GM12878 (cell line): Measurements from ENCODE around the gene CALHM3. TPM values are rescaled to one million over a fixed set of nuclear protein-coding genes. Genes with fewer than 3 reads are reported as not detected.

Experiments used
- BHLHE40 ChIP-seq, 2 experiments: fragments of 450-650 bp in 1 of 2; IDR thresholded peaks; 2 replicates each; pipeline ENCODE4 v1.6.1; 2011 to 2017; ENCODE audit warnings: low read depth in 2 of 2, borderline replicate concordance in 1 of 2, improper control_type of control experiment in 1 of 2, low read length in 1 of 2, mild to moderate bottlenecking in 1 of 2
- BMI1 ChIP-seq: fragments of 450-650 bp; IDR thresholded peaks from 2 replicates; pipeline ENCODE4 v1.6.1; 2016; ENCODE audit warnings: mild to moderate bottlenecking, moderate library complexity, borderline replicate concordance
- CTCF ChIP-seq, 3 experiments: IDR thresholded peaks in 2 of 3; conservative IDR thresholded peaks in 1 of 3; 2 replicates each; pipeline ENCODE4 v1.5.1; 2011; ENCODE audit warnings: low read depth in 3 of 3, low read length in 3 of 3, mild to moderate bottlenecking in 3 of 3, control low read depth in 2 of 3, moderate library complexity in 2 of 3, inconsistent platforms in 1 of 3, mixed read lengths in 1 of 3; ENCODE audit not compliant: control insufficient read depth in 2 of 3, insufficient read depth in 1 of 3; ENCODE audit errors: extremely low read depth in 1 of 3
- E2F8 ChIP-seq: fragments of 450-650 bp; IDR thresholded peaks from 2 replicates; pipeline ENCODE4 v1.6.1; 2018; ENCODE audit warnings: mild to moderate bottlenecking, low read depth, moderate library complexity; ENCODE audit not compliant: partially characterized antibody
- E4F1 ChIP-seq: fragments of 450-650 bp; IDR thresholded peaks from 2 replicates; pipeline ENCODE4 v1.6.1; 2018; ENCODE audit warnings: borderline replicate concordance, mild to moderate bottlenecking; ENCODE audit not compliant: partially characterized antibody
- ESRRA ChIP-seq: IDR thresholded peaks from 2 replicates; pipeline ENCODE4 v1.6.1; 2012; ENCODE audit warnings: mild to moderate bottlenecking, low read length, improper control_type of control experiment
- HSF1 ChIP-seq: fragments of 150-350 bp; IDR thresholded peaks from 2 replicates; pipeline ENCODE4 v1.6.1; 2014; ENCODE audit warnings: mild to moderate bottlenecking, low read depth, low read length
- KDM1A ChIP-seq: fragments of 200-600 bp; sonication (generic); IDR thresholded peaks from 2 replicates; pipeline ENCODE4 v1.6.1; 2016; ENCODE audit warnings: borderline replicate concordance
- KLF5 ChIP-seq: fragments of 450-650 bp; IDR thresholded peaks from 2 replicates; pipeline ENCODE4 v1.6.1; 2014; ENCODE audit warnings: mild to moderate bottlenecking; ENCODE audit not compliant: partially characterized antibody
- NBN ChIP-seq: fragments of 450-650 bp; IDR thresholded peaks from 2 replicates; pipeline ENCODE4 v1.6.1; 2016
- NFIC ChIP-seq: IDR thresholded peaks from 2 replicates; pipeline ENCODE4 v1.6.1; 2012; ENCODE audit warnings: low read depth, mild to moderate bottlenecking, inconsistent platforms, low read length, moderate library complexity
- NFXL1 ChIP-seq: fragments of 450-650 bp; IDR thresholded peaks from 2 replicates; pipeline ENCODE4 v1.6.1; 2017; ENCODE audit warnings: antibody characterized with exemption, mild to moderate bottlenecking, borderline replicate concordance
- NFYB ChIP-seq: IDR thresholded peaks from 2 replicates; pipeline ENCODE4 v1.6.1; 2011; ENCODE audit warnings: low read depth, mild to moderate bottlenecking, low read length, improper control_type of control experiment, moderate library complexity; ENCODE audit not compliant: insufficient read depth
- NKRF ChIP-seq: fragments of 450-650 bp; conservative IDR thresholded peaks from 2 replicates; pipeline ENCODE4 v1.6.1; 2017; ENCODE audit warnings: mild to moderate bottlenecking, moderate library complexity
- NRF1 ChIP-seq: conservative IDR thresholded peaks from 2 replicates; pipeline ENCODE4 v1.6.1; 2011; ENCODE audit warnings: mild to moderate bottlenecking, low read depth, low read length, improper control_type of control experiment
- PML ChIP-seq: IDR thresholded peaks from 2 replicates; pipeline ENCODE4 v1.6.1; 2012; ENCODE audit warnings: low read length, inconsistent platforms
- RAD51 ChIP-seq: fragments of 450-650 bp; IDR thresholded peaks from 2 replicates; pipeline ENCODE4 v1.6.1; 2016; ENCODE audit warnings: moderate library complexity, mild to moderate bottlenecking, inconsistent platforms
- SPI1 ChIP-seq: IDR thresholded peaks from 2 replicates; pipeline ENCODE4 v1.6.1; 2011; ENCODE audit warnings: low read depth, mild to moderate bottlenecking, low read length, moderate library complexity, borderline replicate concordance; ENCODE audit not compliant: insufficient read depth
- TBL1XR1 ChIP-seq: IDR thresholded peaks from 2 replicates; pipeline ENCODE4 v1.6.1; 2012; ENCODE audit warnings: low read depth, low read length, improper control_type of control experiment
- WRNIP1 ChIP-seq: IDR thresholded peaks from 2 replicates; pipeline ENCODE4 v1.6.1; 2011; ENCODE audit warnings: low read depth, low read length, improper control_type of control experiment, borderline replicate concordance
- polyA plus RNA-seq, 11 experiments: library from polyadenylated mRNA; depleted of rRNA in 4 of 11; unstranded in 6 of 11; stranded (reverse) in 5 of 11; fragments of >200 nt; fragmentation: Nextera tagmentation in 4 of 11; fragmentation: Illumina TruSeq in 1 of 11; extraction: Ambion mirVana in 4 of 11; extraction: Trizol in 1 of 11; gene quantifications; 1 replicate in 1 of 11; 2 replicates in 10 of 11; pipeline versions ENCODE4 v1.2.1 to v1.2.3, GENCODE V29; 2011 to 2016; ENCODE audit warnings: inconsistent platforms in 2 of 11, missing spikeins in 2 of 11, low read depth in 1 of 11
- total RNA-seq, 4 experiments: library from RNA; depleted of rRNA in 3 of 4; stranded (reverse); fragments of >200 nt in 3 of 4; fragmentation: Illumina TruSeq in 1 of 4; extraction: Trizol in 1 of 4; gene quantifications; 2 replicates each; pipeline versions ENCODE4 v1.2.1 to v1.2.3, GENCODE V29; 2013 to 2021

Gene CALHM3
- total and polyA plus RNA-seq, 10 of the 15 experiments (the other 5 are each of a cell fraction or from before 2014, with no cell fraction given), result 0.03 to 0.42 (median 0.11) TPM; not detected in 5

GRCh38 chr10:103467406-103467805, 11.6 kb downstream of the CALHM3 start (continued):
- no peak for TF ChIP-seq E2F8
- peak in 1 of 2 experiments; percentile 11; a peak in 1 of 4 replicates for TF ChIP-seq BHLHE40 (IDR thresholded peaks at IDR 0.05; ENCODE audit: borderline replicate concordance in 1 of 2, low read depth in 2 of 2, low read length in 1 of 2)
- no peak for TF ChIP-seq KLF5
- no peak for TF ChIP-seq BMI1
- peak; percentile 67 for TF ChIP-seq E4F1
- no peak for TF ChIP-seq KDM1A
- TF ChIP-seq NBN, result peak; percentile 83
- no peak for TF ChIP-seq NFXL1
- no peak for TF ChIP-seq TBL1XR1
- no peak for TF ChIP-seq HSF1
- TF ChIP-seq SPI1, result no peak
- no peak for TF ChIP-seq CTCF (IDR thresholded peaks at IDR 0.05 in 2 of 3, conservative IDR thresholded peaks at IDR 0.05 in 1 of 3; ENCODE audit: control insufficient read depth in 2 of 3, extremely low read depth in 1 of 3, insufficient read depth in 1 of 3, low read depth in 3 of 3, low read length in 3 of 3)
- TF ChIP-seq PML, result no peak
- no peak for TF ChIP-seq WRNIP1
- peak; percentile 11; the same call in 1 of the 2 replicates for TF ChIP-seq RAD51
- TF ChIP-seq NFIC, result peak; percentile 72
- TF ChIP-seq NRF1, result no peak
- TF ChIP-seq NFYB, result no peak
- TF ChIP-seq NKRF, result no peak
- TF ChIP-seq ESRRA, result no peak
